Activated CD4-positive, CD25-positive, alpha-beta regulatory T cell treated with anti-CD3 and anti-CD28 coated beads, Interleukin-2, amount 50 U/mL, for 72 hours (primary cell): ENCODE measurements around the gene B3GNT3.
A peak's percentile ranks its signal among the peaks of the same experiment; 100 is the strongest.
"Not testable (repeated sequence)": the region's sequence is repeated elsewhere in the genome, so short reads cannot be mapped to it uniquely, and the experiment has no call there.

Experiments
- DNase-seq: peaks from one replicate; pipeline ENCODE4 v3.0.0; 2021

Gene B3GNT3

GRCh38 chr19:17767559-17767958 is 27.4 kb upstream of the B3GNT3 start:
- no peak for DNase-seq

- no peak for DNase-seq
These were observed 24.3 kb upstream of the B3GNT3 start for GRCh38 chr19:17770613-17771012.

GRCh38 chr19:17772172-17772571 is 22.8 kb upstream of the B3GNT3 start:
- no peak for DNase-seq

- peak; percentile 58 for DNase-seq
These were observed 19.6 kb upstream of the B3GNT3 start for GRCh38 chr19:17775245-17775927.

- DNase-seq, result no peak
These were observed 18.7 kb upstream of the B3GNT3 start for GRCh38 chr19:17775991-17776803.

GRCh38 chr19:17777840-17778239 is 17.1 kb upstream of the B3GNT3 start:
- DNase-seq, result not testable (repeated sequence)

GRCh38 chr19:17778251-17778967 is 16.5 kb upstream of the B3GNT3 start:
- peak; percentile 56 for DNase-seq

- no peak for DNase-seq
These were observed 15.7 kb upstream of the B3GNT3 start for GRCh38 chr19:17778968-17779929.

GRCh38 chr19:17780781-17781180 is 14.2 kb upstream of the B3GNT3 start:
- no peak for DNase-seq

- not testable (repeated sequence) for DNase-seq
These were observed 11.2 kb upstream of the B3GNT3 start for GRCh38 chr19:17783721-17784120.

GRCh38 chr19:17784201-17785008 is 10.5 kb upstream of the B3GNT3 start:
- peak; percentile 76 for DNase-seq

GRCh38 chr19:17787274-17787913 is 7.5 kb upstream of the B3GNT3 start:
- no peak for DNase-seq

GRCh38 chr19:17788632-17789031 is 6.3 kb upstream of the B3GNT3 start:
- DNase-seq, result no peak

GRCh38 chr19:17790059-17790780 is 4.7 kb upstream of the B3GNT3 start:
- DNase-seq, result no peak

- no peak for DNase-seq
These were observed 567 bp upstream of the B3GNT3 start for GRCh38 chr19:17794412-17794730.

- no peak for DNase-seq
These were observed 538 bp downstream of the B3GNT3 start for GRCh38 chr19:17795495-17795856.

GRCh38 chr19:17796013-17796837 is 1.3 kb downstream of the B3GNT3 start:
- no peak for DNase-seq

GRCh38 chr19:17796838-17797423 is 2.0 kb downstream of the B3GNT3 start:
- DNase-seq, result no peak
